Gastroesophageal sphincter (tissue), 4 donors: ENCODE data around the gene APOA4. TPM values are rescaled to one million over a fixed set of nuclear protein-coding genes. Genes with fewer than 3 reads are reported as not detected.

Source experiments
- ATAC-seq: fragments of 150-250 bp; one replicate; pipeline ENCODE4 v1.9.1; 2016; ENCODE audit warnings: mild to moderate bottlenecking, moderate library complexity
- H3K27ac ChIP-seq, 4 donors: fragments of 200-600 bp; sonication (generic) in 3 of 4; 1 replicate in 3 of 4; 2 replicates in 1 of 4; pipeline ENCODE4 v1.5.1; 2016 to 2019
- H3K27me3 ChIP-seq: fragments of 200-600 bp; sonication (generic); one replicate; pipeline ENCODE4 v1.5.1; 2019
- H3K36me3 ChIP-seq, 2 donors: fragments of 200-600 bp; sonication (generic); one replicate each; pipeline ENCODE4 v1.5.1; 2019; ENCODE audit warnings: control low read depth in 1 of 2
- H3K4me1 ChIP-seq, 3 donors: fragments of 200-600 bp; sonication (generic); 1 replicate in 2 of 3; 2 replicates in 1 of 3; pipeline ENCODE4 v1.5.1; 2016 to 2019; ENCODE audit warnings: control low read depth in 2 of 3
- H3K4me3 ChIP-seq, 2 donors: fragments of 200-600 bp; sonication (generic); one replicate each; pipeline ENCODE4 v1.5.1; 2019; ENCODE audit warnings: mild to moderate bottlenecking in 1 of 2, moderate library complexity in 1 of 2
- H3K9me3 ChIP-seq, 3 donors: fragments of 200-600 bp; sonication (generic); one replicate each; pipeline ENCODE4 v1.5.1; 2017 to 2019; ENCODE audit warnings: control low read depth in 2 of 3
- CTCF ChIP-seq, 4 experiments: fragments of 200-600 bp in 2 of 4; fragments of 450-650 bp in 2 of 4; sonication (generic) in 1 of 4; IDR thresholded peaks; one replicate each; pipeline ENCODE4 v1.5.1; 2017 to 2019; ENCODE audit warnings: antibody characterized with exemption in 4 of 4, mild to moderate bottlenecking in 2 of 4, moderate library complexity in 2 of 4
- EP300 ChIP-seq: sonication (generic); formaldehyde crosslinking; IDR thresholded peaks from one replicate; pipeline ENCODE4 v1.6.1; 2017; ENCODE audit warnings: antibody characterized with exemption, mild to moderate bottlenecking
- POLR2A ChIP-seq, 2 donors: fragments of 450-650 bp; IDR thresholded peaks; one replicate each; pipeline ENCODE4 v1.6.1; 2017; ENCODE audit warnings: antibody characterized with exemption in 2 of 2, mild to moderate bottlenecking in 2 of 2, moderate library complexity in 1 of 2
- POLR2AphosphoS5 ChIP-seq: sonication (generic); formaldehyde crosslinking; IDR thresholded peaks from one replicate; pipeline ENCODE4 v1.6.1; 2017; ENCODE audit warnings: antibody characterized with exemption
- WGBS, 2 donors: methylation state at CpG; one replicate each; pipeline ENCODE4 v1.1.5; 2018; ENCODE audit warnings: low coverage in 1 of 2; 5-methylcytosine and 5-hydroxymethylcytosine counted together
- total RNA-seq, 4 donors: library from RNA; depleted of rRNA; stranded (reverse); fragments of >200 nt; gene quantifications; one replicate each; pipeline ENCODE4 v1.1.0, GENCODE V29; 2016

APOA4 gene
- total RNA-seq, 4 donors from 2014 or later: 0.19 TPM; not detected in 3

- no peak for ATAC-seq
- Histone ChIP-seq H3K36me3 (no peaks in the 10 kb centered on the region), H3K27me3 (peaks cover 4% of the 10 kb centered on the region), H3K27ac (no peak overlapping the region), H3K9me3 (no peaks in the 10 kb centered on the region), H3K4me3 (no peak overlapping the region), H3K4me1 (no peaks in the 10 kb centered on the region)
- WGBS, 2 donors: 83 to 91% methylated on average over 4 to 5 of the region's 5 CpGs
- no peak for TF ChIP-seq EP300
- no peak for TF ChIP-seq POLR2AphosphoS5
- TF ChIP-seq CTCF (IDR thresholded peaks at IDR 0.05): no peak
- no peak for TF ChIP-seq POLR2A (IDR thresholded peaks at IDR 0.05)
Observed at GRCh38 chr11:116797816-116798215, 25.3 kb downstream of the APOA4 start.

DNA sequence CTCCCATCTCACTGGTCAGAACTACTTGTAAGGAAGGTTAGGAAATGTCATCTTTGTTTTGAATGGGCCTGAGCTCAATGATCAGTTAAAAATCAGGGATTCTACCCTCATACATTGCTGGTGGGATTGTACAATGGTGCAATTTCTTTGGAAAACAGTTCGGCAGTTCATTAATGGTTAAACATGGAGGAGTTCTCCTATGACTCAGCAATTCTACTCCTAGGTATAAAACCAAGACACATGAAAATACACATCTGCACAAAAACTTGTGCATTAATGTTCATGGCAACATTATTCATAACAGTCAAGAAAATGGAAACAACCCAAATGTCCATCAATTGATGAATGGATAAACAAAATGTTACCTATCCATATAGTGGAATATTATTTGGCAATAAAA, 26.6 kb downstream of the APOA4 start:
- Histone ChIP-seq H3K4me3 (no peak overlapping the region), H3K27ac (no peak overlapping the region), H3K4me1 (peaks cover 0 to 3% (median under 1%) of the 10 kb centered on the region in 3 donors), H3K27me3 (peaks cover 4% of the 10 kb centered on the region), H3K36me3 (no peaks in the 10 kb centered on the region), H3K9me3 (no peaks in the 10 kb centered on the region)
- no peak for TF ChIP-seq CTCF (IDR thresholded peaks at IDR 0.05)
- TF ChIP-seq POLR2AphosphoS5: no peak
- no peak for TF ChIP-seq POLR2A (IDR thresholded peaks at IDR 0.05)
- TF ChIP-seq EP300: no peak
- ATAC-seq: no peak
- WGBS, 2 donors: 80% methylated on average over 1 of the region's 1 CpG; no CpG with 5 or more reads in 1 of the 2 donors

DNA sequence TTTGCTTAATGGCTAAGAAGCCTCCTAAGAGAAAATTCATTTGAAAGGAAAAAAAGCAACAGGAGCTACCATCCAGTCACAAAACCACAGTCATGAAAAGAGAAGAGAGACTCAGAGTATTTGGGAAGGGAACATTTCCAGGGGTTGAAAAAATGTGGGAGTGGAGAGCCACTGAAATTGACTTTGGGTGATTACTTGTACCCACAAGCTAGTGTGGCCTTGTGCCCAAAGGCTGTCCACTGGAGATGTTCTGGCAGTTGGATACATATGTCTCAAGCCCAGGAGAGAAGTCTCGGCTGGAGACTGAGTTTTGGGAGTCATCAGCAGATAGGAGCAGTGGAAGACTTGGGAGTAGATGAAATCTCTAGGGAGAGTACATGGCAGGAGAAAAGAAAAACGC, 28.3 kb downstream of the APOA4 start:
- Histone ChIP-seq H3K9me3 (no peaks in the 10 kb centered on the region), H3K4me3 (no peak overlapping the region), H3K36me3 (no peaks in the 10 kb centered on the region), H3K27ac (no peak overlapping the region), H3K4me1 (peaks cover 0 to 12% (median 6%) of the 10 kb centered on the region in 3 donors), H3K27me3 (no peaks in the 10 kb centered on the region)
- no peak for ATAC-seq
- WGBS, 2 donors: 81% methylated on average over 2 of the region's 2 CpGs; no CpG with 5 or more reads in 1 of the 2 donors
- TF ChIP-seq POLR2AphosphoS5: no peak
- no peak for TF ChIP-seq CTCF (IDR thresholded peaks at IDR 0.05)
- no peak for TF ChIP-seq EP300
- TF ChIP-seq POLR2A (IDR thresholded peaks at IDR 0.05): no peak

- Histone ChIP-seq H3K9me3 (no peaks in the 10 kb centered on the region), H3K4me1 (peaks cover 0 to 12% (median 6%) of the 10 kb centered on the region in 3 donors), H3K27me3 (no peaks in the 10 kb centered on the region), H3K4me3 (no peak overlapping the region), H3K27ac (no peak overlapping the region), H3K36me3 (no peaks in the 10 kb centered on the region)
- TF ChIP-seq EP300 (no peak), POLR2AphosphoS5 (no peak), CTCF (IDR thresholded peaks at IDR 0.05) (no peak)
- ATAC-seq: no peak
- 92 to 100% methylated on average over 1 of the region's 1 CpG for WGBS, 2 donors
Observed at GRCh38 chr11:116793772-116794097, 29.4 kb downstream of the APOA4 start.

DNA sequence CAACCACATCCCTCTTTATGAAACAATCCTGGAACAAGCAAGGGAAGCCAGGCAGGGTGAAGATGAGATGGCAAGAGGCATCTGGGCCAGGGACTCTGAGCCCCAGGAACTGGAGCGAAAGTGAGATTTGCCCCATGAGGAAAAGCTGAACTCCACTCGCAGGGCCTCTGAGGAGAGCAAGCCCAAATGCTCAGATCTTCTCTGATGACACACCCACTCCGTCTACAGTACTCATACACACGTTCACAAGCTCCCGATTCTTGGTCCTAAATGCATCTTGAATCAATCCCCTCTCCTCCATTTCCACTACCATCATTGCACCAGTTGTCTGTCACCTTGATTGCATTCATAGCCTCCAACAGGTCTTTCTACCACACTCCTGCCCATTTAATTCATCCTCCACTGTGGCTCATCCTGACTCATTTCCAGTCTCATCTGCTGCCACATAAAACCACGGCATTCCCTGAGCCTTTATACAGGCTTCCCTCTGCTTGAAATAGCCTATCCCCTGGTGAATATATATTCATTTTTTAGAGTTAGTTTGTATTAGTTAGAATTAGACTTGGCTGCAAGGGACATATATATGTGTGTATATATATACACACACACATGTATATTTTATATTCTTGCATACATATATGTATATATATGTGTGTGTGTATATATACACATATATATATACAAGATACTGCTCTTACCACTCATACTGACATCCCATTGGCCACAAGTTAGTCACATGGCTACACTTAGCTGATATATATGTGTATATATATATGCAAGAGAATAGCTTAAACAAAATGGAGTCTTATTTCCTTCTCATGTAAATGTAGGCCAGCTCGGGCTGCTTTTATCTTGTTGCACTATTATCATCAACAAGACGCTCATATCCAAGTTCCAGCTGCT, 30.0 kb downstream of the APOA4 start:
- no peak for ATAC-seq
- peaks cover 0 to 19% (median 6%) of the 10 kb centered on the region in 3 donors for H3K4me1 ChIP-seq
- no peaks in the 10 kb centered on the region for H3K36me3 ChIP-seq
- no peaks in the 10 kb centered on the region for H3K9me3 ChIP-seq
- H3K27me3 ChIP-seq: no peaks in the 10 kb centered on the region
- WGBS, 2 donors: 67% methylated on average over 8 of the region's 8 CpGs
- no peak overlapping the region for H3K4me3 ChIP-seq
- no peak overlapping the region for H3K27ac ChIP-seq
- TF ChIP-seq POLR2AphosphoS5: no peak
- no peak for TF ChIP-seq CTCF (IDR thresholded peaks at IDR 0.05)
- TF ChIP-seq POLR2A (IDR thresholded peaks at IDR 0.05): no peak
- no peak for TF ChIP-seq EP300
